ENCODE data around the gene DHRSX.

DNA sequence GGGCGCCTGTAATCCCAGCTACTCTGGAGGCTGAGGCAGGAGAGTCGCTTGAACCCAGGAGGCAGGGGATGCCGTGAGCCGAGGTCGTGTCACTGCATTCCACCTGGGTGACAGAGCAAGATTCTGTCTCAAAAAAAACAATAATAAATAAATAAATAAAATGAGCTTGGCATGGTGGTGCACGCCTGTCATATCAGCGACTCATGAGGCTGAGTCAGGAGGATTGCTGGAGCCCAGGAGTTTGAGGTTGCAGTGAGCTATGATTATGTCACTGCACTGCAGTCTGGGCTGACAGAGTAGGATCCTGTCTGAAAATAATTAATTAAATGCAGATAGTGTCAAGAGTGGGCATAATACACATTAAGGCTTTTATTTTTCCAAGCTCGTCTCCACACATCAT lies 77.5 kb downstream of the DHRSX start:
- TF ChIP-seq EZH2phosphoT487 (conservative IDR thresholded peaks at IDR 0.05; ENCODE audit: low read length): no peak
- TF ChIP-seq, protein P1, sequence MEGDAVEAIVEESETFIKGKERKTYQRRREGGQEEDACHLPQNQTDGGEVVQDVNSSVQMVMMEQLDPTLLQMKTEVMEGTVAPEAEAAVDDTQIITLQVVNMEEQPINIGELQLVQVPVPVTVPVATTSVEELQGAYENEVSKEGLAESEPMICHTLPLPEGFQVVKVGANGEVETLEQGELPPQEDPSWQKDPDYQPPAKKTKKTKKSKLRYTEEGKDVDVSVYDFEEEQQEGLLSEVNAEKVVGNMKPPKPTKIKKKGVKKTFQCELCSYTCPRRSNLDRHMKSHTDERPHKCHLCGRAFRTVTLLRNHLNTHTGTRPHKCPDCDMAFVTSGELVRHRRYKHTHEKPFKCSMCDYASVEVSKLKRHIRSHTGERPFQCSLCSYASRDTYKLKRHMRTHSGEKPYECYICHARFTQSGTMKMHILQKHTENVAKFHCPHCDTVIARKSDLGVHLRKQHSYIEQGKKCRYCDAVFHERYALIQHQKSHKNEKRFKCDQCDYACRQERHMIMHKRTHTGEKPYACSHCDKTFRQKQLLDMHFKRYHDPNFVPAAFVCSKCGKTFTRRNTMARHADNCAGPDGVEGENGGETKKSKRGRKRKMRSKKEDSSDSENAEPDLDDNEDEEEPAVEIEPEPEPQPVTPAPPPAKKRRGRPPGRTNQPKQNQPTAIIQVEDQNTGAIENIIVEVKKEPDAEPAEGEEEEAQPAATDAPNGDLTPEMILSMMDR (IDR thresholded peaks at IDR 0.05; ENCODE audit: insufficient read depth, low read length, poor library complexity, severe bottlenecking): no peak

Measured in SU-DHL-6 (cell line).